ENCODE results near the gene UPB1.

- TF ChIP-seq TEAD4 (IDR thresholded peaks at IDR 0.05) (no peak), EP300 (IDR thresholded peaks at IDR 0.05; ENCODE audit: borderline replicate concordance) (no peak), ZBTB7A (IDR thresholded peaks at IDR 0.05; ENCODE audit: low read depth) (no peak), TAF1 (IDR thresholded peaks at IDR 0.05; ENCODE audit: low read depth) (no peak), EGR1 (IDR thresholded peaks at IDR 0.05) (no peak), NFIC (IDR thresholded peaks at IDR 0.05) (no peak)
Observed at GRCh38 chr22:24474221-24474620, 20.9 kb upstream of the UPB1 start.

All from Ishikawa (cell line).